ENCODE data around the gene CWC27. TPM values are rescaled to one million over a fixed set of nuclear protein-coding genes. Genes with fewer than 3 reads are reported as not detected.

The CWC27 gene
- total RNA-seq, 2 donors from 2014 or later, result 10.9 to 14.0 TPM

- Histone ChIP-seq H3K9me3 (no peaks in the 10 kb centered on the region), H3K4me3 (no peak overlapping the region), H3K4me1 (peaks cover 10% of the 10 kb centered on the region), H3K36me3 (replicated peaks in 1 of 2; ENCODE audit: insufficient read depth in 1 of 2, low read depth in 2 of 2) (no peaks in the 10 kb centered on the region), H3K27ac (no peak overlapping the region), H3K27me3 (no peaks in the 10 kb centered on the region)
- DNase-seq (no peak), ATAC-seq (no peak)
- 83 to 91% methylated on average over 6 of the region's 6 CpGs for WGBS, 2 donors
- intact Hi-C loops (cut with DNase I), result no loop called here
- TF ChIP-seq CTCF (IDR thresholded peaks at IDR 0.05) (no peak), POLR2A (IDR thresholded peaks at IDR 0.05) (no peak)
Observed at GRCh38 chr5:65032250-65032649, 263.5 kb downstream of the CWC27 start.

GRCh38 chr5:65034029-65034812, 265.5 kb downstream of the CWC27 start:
- 61% methylated on average over 9 of the region's 9 CpGs for WGBS, 2 donors
- no peak for ATAC-seq

GRCh38 chr5:65034813-65035209, 266.1 kb downstream of the CWC27 start:
- intact Hi-C loops (cut with DNase I), result no loop called here
- DNase-seq, result no peak
- no peak for TF ChIP-seq POLR2A (IDR thresholded peaks at IDR 0.05)
- TF ChIP-seq CTCF (IDR thresholded peaks at IDR 0.05), result no peak
- H3K9me3 ChIP-seq, result no peaks in the 10 kb centered on the region
- ATAC-seq, result no peak
- 77 to 81% methylated on average over 14 of the region's 14 CpGs for WGBS, 2 donors
- peaks cover 10% of the 10 kb centered on the region for H3K4me1 ChIP-seq
- H3K4me3 ChIP-seq, result no peak overlapping the region
- H3K36me3 ChIP-seq (replicated peaks in 1 of 2; ENCODE audit: insufficient read depth in 1 of 2, low read depth in 2 of 2), result no peaks in the 10 kb centered on the region
- peak overlapping the region; percentile 76 to 91 (median 89) for H3K27ac ChIP-seq
- H3K27me3 ChIP-seq, result no peaks in the 10 kb centered on the region

More at GRCh38 chr5:65034029-65034812, 265.5 kb downstream of the CWC27 start:
- intact Hi-C loops (cut with DNase I), result no loop called here
- no peaks in the 10 kb centered on the region for H3K36me3 ChIP-seq (replicated peaks in 1 of 2; ENCODE audit: insufficient read depth in 1 of 2, low read depth in 2 of 2)
- DNase-seq, result peak; percentile 22 to 37 (median 27)
- no peaks in the 10 kb centered on the region for H3K27me3 ChIP-seq
- no peak overlapping the region for H3K4me3 ChIP-seq
- TF ChIP-seq CTCF (IDR thresholded peaks at IDR 0.05), result no peak
- TF ChIP-seq POLR2A (IDR thresholded peaks at IDR 0.05), result no peak
- H3K27ac ChIP-seq, result no peak overlapping the region
- H3K4me1 ChIP-seq, result peaks cover 10% of the 10 kb centered on the region
- no peaks in the 10 kb centered on the region for H3K9me3 ChIP-seq

GRCh38 chr5:65035211-65036206, 266.8 kb downstream of the CWC27 start:
- peak overlapping the region; percentile 76 to 91 (median 89) for H3K27ac ChIP-seq
- DNase-seq (peak; percentile 88 to 92 (median 91)), ATAC-seq (peak; percentile 97)
- H3K4me1 ChIP-seq, result peaks cover 10% of the 10 kb centered on the region
- H3K27me3 ChIP-seq, result no peaks in the 10 kb centered on the region
- peak; percentile 51 to 77 (median 72) for TF ChIP-seq POLR2A (IDR thresholded peaks at IDR 0.05)
- TF ChIP-seq CTCF (IDR thresholded peaks at IDR 0.05), result peak in 4 of 7 experiments; percentile 16 to 30 (median 28)
- H3K36me3 ChIP-seq (replicated peaks in 1 of 2; ENCODE audit: insufficient read depth in 1 of 2, low read depth in 2 of 2), result no peaks in the 10 kb centered on the region
- 1 to 2% methylated on average over 51 to 68 of the region's 68 CpGs for WGBS, 2 donors
- no peaks in the 10 kb centered on the region for H3K9me3 ChIP-seq
- intact Hi-C loops (cut with DNase I), result no loop called here
- H3K4me3 ChIP-seq, result peak overlapping the region; percentile 30 to 50

Data from body of pancreas (tissue), 4 donors.